ENCODE data around the gene SEPTIN5. TPM values are rescaled to one million over a fixed set of nuclear protein-coding genes. Genes with fewer than 3 reads are reported as not detected.

Gene SEPTIN5
- total and polyA plus RNA-seq, 9 of the 15 experiments (the other 6 are each of a cell fraction or from before 2014, with no cell fraction given), result 0.03 to 195 (median 119) TPM

GRCh38 chr22:19715188-19715930 is 1.1 kb downstream of the SEPTIN5 start (continued):
- TF ChIP-seq CHCHD3 (CRISPR knock-in tag; IDR thresholded peaks at IDR 0.05) (0 out of 2 replicates have a peak, but pooled peaks have one; percentile 55), FOXA1 (IDR thresholded peaks at IDR 0.05; ENCODE audit: borderline replicate concordance) (no peak), NR2C1 (IDR thresholded peaks at IDR 0.05) (no peak), NR2C1 (tag; IDR thresholded peaks at IDR 0.05) (no peak), ZFP36 (IDR thresholded peaks at IDR 0.05; ENCODE audit: low read depth, low read length, partially characterized antibody) (peak; percentile 1), SMARCA5 (IDR thresholded peaks at IDR 0.05) (peak; percentile 6; the same call in 1 of the 2 replicates), ZKSCAN3 (CRISPR knock-in tag; IDR thresholded peaks at IDR 0.05) (no peak), ZNF41 (CRISPR knock-in tag; conservative IDR thresholded peaks at IDR 0.05) (no peak), ZNF277 (CRISPR knock-in tag; IDR thresholded peaks at IDR 0.05; ENCODE audit: borderline replicate concordance) (no peak), TBP (optimal IDR thresholded peaks at IDR 0.05; ENCODE audit: low read depth, low read length) (no peak), REST (IDR thresholded peaks at IDR 0.05; ENCODE audit: borderline replicate concordance) (no peak), REST (CRISPR knock-in tag; IDR thresholded peaks at IDR 0.05; ENCODE audit: low read depth) (no peak), HOMEZ (CRISPR knock-in tag; IDR thresholded peaks at IDR 0.05) (no peak), ZBTB1 (CRISPR knock-in tag; IDR thresholded peaks at IDR 0.05; ENCODE audit: borderline replicate concordance, low read depth) (no peak), COPS2 (conservative IDR thresholded peaks at IDR 0.05) (no peak), CTBP1 (IDR thresholded peaks at IDR 0.05; ENCODE audit: borderline replicate concordance) (no peak)
- TF ChIP-seq, protein P1, sequence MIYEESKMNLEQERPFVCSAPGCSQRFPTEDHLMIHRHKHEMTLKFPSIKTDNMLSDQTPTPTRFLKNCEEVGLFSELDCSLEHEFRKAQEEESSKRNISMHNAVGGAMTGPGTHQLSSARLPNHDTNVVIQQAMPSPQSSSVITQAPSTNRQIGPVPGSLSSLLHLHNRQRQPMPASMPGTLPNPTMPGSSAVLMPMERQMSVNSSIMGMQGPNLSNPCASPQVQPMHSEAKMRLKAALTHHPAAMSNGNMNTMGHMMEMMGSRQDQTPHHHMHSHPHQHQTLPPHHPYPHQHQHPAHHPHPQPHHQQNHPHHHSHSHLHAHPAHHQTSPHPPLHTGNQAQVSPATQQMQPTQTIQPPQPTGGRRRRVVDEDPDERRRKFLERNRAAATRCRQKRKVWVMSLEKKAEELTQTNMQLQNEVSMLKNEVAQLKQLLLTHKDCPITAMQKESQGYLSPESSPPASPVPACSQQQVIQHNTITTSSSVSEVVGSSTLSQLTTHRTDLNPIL (CRISPR knock-in tag; IDR thresholded peaks at IDR 0.05), result no peak
